KOPT-K1 (cell line): Measurements from ENCODE around the gene TMOD1.
"Not testable (repeated sequence)": the region's sequence is repeated elsewhere in the genome, so short reads cannot be mapped to it uniquely, and the experiment has no call there.

Experiments
- H3K27ac ChIP-seq: fragments of 200-600 bp; sonication (generic); 2 replicates; pipeline ENCODE4 v1.5.1; 2016; ENCODE audit warnings: antibody characterized with exemption, mild to moderate bottlenecking, low read depth, low read length; ENCODE audit not compliant: poor library complexity, severe bottlenecking
- H3K36me3 ChIP-seq: fragments of 200-600 bp; sonication (generic); 2 replicates; pipeline ENCODE4 v1.5.1; 2017; ENCODE audit warnings: antibody characterized with exemption, mild to moderate bottlenecking, low read length, moderate library complexity; ENCODE audit not compliant: insufficient read depth
- H3K9me3 ChIP-seq: fragments of 200-600 bp; sonication (generic); 2 replicates; pipeline ENCODE4 v1.5.1; 2017; ENCODE audit warnings: antibody characterized with exemption, low read length, mild to moderate bottlenecking; ENCODE audit not compliant: insufficient read depth, poor library complexity, severe bottlenecking

Gene TMOD1

DNA sequence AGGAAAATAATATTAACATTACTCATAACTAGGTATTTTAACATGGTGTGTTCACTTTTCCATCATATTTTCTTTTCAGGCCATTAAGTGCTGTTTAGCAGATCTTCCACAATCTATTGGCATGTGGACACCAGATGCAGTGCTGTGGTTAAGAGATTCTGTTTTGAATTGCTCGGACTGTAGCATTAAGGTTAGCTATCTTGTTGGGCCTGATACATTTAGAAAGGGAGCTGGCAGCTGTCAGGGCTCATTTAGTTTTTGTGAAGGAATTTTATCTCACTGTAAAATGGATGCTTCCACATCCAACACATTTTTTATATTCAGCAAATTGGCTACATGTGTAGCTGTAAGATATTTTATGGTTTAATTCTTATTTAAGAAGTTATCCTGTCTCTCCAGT lies 20.7 kb upstream of the TMOD1 start:
- Histone ChIP-seq H3K27ac (no peak overlapping the region), H3K9me3 (peaks cover 4% of the 10 kb centered on the region), H3K36me3 (no peaks in the 10 kb centered on the region)

DNA sequence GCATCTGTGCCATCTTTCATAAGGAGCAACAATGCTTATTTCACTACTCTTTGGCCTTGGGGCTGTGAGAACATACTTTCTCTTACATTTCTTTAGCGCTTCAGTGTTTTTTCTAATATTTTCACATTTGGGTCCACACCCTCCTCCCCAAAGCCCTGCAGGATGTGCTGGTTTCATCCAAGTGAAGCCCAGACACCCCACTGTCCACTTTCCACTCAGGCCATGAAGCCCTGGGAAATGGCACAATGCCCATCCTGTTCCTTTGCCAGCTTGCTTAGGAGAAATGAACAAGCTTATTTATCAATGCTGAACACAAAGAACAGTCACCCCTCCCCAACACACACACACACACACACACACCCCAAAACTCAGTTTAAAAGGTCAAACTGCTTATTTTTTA lies 17.3 kb upstream of the TMOD1 start:
- no peak overlapping the region for H3K27ac ChIP-seq
- peaks cover 9% of the 10 kb centered on the region for H3K9me3 ChIP-seq
- no peaks in the 10 kb centered on the region for H3K36me3 ChIP-seq

DNA sequence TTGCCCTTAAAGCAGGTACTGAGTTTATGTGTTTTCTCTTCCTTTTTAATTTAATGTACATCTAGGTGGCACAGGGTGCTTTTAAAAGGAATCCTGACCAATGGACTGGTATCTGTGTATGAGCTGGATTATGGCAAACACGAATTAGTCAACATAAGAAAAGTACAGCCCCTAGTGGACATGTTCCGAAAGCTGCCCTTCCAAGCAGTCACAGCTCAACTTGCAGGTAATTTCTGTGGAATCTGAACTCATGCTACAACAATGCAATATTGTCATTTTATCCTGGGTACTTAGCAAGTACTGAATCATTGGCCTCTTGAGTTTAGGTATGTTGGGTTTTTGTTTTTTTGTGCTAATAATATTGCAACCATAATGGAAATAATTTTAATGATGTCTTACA lies 14.4 kb upstream of the TMOD1 start:
- Histone ChIP-seq H3K36me3 (no peaks in the 10 kb centered on the region), H3K27ac (no peak overlapping the region)

DNA sequence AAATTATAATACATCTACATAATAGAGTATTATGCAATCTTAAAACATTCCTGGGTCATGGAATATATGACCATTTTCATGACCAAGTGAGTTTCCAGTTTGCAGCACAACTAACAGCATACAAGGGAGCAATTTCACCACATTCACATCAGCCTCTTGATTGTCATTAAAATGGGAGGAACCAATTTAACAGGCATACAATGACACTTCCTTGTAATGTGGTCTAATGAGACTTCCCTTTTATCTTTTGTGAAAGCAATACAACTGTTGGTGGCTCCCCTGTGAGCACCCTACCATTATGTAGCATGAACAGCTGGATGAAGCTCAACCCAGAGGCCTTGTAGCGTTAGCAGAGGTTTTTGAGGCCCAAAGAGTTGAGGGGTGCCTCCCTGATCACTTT lies 13.6 kb upstream of the TMOD1 start:
- H3K27ac ChIP-seq: no peak overlapping the region
- H3K9me3 ChIP-seq: peaks cover 5% of the 10 kb centered on the region
- H3K36me3 ChIP-seq: no peaks in the 10 kb centered on the region

More for the DNA sequence above, 14.4 kb upstream of the TMOD1 start:
- peaks cover 6% of the 10 kb centered on the region for H3K9me3 ChIP-seq

DNA sequence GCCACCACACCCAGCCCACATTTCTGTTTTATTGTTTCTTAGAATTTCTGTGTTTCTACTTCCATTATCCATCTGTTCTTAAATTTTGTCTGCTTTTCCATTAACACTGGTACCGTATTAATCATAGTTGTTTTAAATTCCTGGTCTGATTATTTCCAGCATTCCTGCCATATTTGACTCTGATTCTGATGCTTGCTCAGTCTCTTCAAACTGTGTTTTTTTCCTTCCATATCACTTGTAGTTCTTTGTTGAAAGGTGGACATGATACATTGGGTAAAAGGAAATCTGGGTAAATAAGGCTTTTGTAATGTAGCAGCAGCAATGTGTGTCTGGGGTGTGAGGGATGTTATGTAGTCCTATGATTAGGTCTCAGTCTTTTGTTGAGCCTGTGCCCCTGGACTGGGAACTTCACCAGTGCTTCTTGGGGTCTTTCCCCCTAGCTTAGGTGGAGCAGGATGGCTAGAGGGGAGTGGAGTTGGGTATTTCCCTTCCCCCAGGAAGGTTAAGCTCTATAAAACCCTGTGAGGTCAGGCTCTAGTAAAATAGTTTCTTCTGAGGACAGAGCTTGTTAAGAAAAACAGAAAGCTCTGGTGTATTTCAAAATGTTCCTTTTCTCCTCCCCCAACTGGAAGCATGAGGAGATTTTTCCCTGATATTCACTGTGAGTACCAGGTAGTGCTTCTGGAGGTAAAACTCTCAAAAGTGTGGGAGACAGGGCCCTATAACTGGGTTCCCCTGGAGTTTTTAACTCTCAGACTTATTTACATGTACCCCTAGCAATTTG lies 10.1 kb upstream of the TMOD1 start:
- no peaks in the 10 kb centered on the region for H3K36me3 ChIP-seq
- no peak overlapping the region for H3K27ac ChIP-seq
- H3K9me3 ChIP-seq: peaks cover 5% of the 10 kb centered on the region

DNA sequence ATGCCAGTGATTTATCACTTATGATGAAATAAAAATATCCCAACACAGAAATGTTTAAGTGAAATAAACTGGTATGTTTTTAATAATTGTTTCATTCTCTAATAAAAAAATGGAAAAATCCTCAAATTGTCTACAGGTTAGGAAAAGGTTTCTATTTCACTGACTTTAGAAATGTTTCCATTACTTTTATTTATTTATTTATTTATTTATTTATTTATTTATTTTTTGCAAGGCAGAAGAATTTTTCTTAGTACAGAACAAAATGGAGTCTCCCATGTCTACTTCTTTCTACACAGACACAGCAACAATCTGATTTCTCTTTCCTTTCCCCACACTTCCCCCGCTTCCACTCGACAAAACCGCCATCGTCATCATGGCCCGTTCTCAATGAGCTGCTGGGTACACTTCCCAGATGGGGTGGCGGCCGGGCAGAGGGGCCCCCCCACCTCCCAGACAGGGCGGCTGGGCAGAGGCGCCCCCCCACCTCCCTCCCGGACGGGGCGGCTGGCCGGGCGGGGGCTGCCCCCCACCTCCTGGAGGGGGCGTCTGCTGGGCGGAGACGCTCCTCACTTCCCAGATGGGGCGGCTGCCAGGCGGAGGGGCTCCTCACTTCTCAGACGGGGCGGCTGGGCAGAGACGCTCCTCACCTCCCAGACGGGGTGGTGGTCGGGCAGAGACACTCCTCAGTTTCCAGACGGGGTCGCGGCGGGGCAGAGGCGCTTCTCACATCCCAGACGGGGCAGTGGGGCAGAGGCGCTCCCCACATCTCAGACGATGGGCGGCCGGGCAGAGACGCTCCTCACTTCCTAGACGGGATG lies 3.7 kb upstream of the TMOD1 start:
- not testable (repeated sequence) for H3K36me3 ChIP-seq, H3K9me3 ChIP-seq, H3K27ac ChIP-seq

DNA sequence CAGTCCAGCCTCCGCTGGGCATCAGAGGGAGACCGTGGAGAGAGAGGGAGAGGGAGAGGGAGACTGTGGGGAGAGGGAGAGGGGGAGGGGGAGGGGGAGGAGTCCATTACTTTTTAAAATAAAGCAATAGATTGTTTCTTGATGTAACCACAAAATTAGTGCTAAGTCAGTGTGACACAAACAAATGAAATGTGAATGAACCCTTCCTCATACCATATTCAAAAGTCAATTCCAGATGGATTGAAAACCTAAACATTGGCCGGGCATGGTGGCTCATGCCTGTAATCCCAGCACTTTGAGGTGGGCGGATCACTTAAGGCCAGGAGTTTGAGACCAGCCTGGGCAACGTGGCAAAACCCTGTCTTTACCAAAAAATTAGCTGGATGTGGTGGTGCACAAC lies 2.6 kb upstream of the TMOD1 start:
- not testable (repeated sequence) for H3K27ac ChIP-seq, H3K9me3 ChIP-seq, H3K36me3 ChIP-seq

DNA sequence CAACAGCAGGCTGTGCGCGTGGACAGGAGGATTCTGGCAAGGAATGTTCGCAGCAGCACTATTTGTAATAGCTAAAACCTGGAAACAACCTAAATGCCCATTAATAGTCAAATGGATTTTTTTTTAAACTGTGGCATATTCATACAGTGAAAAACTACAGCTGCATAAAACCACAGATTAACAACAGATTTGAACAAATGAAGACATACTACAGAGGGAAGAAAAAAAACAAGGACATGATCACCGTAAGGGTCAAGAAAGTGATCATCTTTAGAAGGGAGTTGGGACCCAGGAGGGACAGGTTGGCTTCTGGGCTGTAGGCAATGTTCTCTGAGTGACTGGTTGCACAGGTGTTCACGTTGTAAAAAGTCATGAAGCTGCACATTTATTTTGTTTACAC lies 1.2 kb upstream of the TMOD1 start:
- no peaks in the 10 kb centered on the region for H3K9me3 ChIP-seq

DNA sequence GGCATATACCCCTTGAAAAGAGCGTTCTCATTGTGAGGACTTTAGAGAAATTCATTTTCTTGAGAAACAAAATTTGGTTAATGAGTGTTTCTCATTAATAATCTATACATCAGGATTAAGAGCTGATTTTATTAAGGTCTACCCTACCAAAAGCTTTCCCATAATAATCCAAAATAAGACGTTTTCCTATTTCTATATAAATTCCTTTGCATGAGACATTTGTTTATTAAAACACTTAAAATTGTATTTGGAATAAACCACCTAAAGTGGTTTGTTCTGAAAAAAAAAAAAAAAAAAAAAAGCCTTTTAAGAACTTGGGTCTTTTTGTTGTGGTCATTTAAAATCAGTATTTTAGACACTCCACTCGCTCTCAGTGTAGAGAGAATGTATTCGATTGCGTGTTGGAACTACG lies 695 bp upstream of the TMOD1 start:
- Histone ChIP-seq H3K36me3 (no peaks in the 10 kb centered on the region), H3K27ac (no peak overlapping the region), H3K9me3 (no peaks in the 10 kb centered on the region)

More for the DNA sequence above, 1.2 kb upstream of the TMOD1 start:
- Histone ChIP-seq H3K36me3 (no peaks in the 10 kb centered on the region), H3K27ac (no peak overlapping the region)

DNA sequence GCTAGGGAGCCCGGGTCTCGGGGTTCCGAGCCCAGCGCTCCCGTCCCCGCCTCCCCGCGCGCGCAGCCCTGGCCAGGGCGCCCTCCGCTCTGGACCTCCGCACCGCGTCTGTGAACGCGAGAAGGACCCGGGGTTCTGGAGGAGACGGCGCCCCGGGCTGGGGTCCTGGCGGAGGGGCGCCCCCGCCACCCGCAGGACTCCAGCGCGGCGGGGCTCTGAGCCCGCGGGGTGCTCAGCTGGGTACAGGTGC lies 431 bp downstream of the TMOD1 start:
- H3K27ac ChIP-seq: no peak overlapping the region
- no peaks in the 10 kb centered on the region for H3K36me3 ChIP-seq
- no peaks in the 10 kb centered on the region for H3K9me3 ChIP-seq

DNA sequence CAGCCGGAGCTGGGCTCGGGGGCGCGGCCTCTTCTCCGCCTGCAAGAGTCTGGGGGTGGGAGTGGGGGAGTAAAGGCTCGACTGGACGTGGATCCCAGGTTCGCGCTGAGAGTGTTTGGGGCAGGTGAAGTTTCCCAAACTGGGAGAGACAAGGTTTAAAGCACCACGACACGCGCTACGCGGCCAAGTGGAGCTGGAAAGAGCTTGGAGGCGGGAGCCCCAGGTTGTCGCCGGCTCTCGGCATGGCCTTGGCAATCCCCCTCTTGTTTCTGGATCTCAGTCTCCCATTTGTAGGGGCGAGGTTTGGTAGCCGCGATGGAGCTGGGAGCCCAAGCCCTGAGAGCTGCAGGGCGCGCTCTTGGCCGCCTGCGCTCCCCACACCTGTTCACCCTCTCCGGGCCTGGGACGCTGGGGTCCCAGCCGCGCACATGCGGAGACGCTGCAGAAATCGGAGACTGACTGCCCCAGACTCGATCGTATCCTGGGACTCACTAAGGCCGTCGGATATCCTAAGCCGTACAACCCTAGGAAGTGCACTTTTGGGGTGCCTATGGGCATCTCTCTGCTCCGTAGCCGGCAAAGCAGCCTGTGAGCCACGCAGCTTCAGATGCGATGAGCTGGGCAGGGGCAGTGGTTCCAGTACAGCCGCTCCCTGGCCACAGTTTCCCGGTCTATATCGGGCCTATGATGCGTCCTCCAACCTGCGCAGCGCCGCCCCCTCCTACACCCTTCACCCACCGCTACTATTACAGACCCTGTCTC lies 937 bp downstream of the TMOD1 start:
- no peak overlapping the region for H3K27ac ChIP-seq
- H3K9me3 ChIP-seq: no peaks in the 10 kb centered on the region
- H3K36me3 ChIP-seq: no peaks in the 10 kb centered on the region

DNA sequence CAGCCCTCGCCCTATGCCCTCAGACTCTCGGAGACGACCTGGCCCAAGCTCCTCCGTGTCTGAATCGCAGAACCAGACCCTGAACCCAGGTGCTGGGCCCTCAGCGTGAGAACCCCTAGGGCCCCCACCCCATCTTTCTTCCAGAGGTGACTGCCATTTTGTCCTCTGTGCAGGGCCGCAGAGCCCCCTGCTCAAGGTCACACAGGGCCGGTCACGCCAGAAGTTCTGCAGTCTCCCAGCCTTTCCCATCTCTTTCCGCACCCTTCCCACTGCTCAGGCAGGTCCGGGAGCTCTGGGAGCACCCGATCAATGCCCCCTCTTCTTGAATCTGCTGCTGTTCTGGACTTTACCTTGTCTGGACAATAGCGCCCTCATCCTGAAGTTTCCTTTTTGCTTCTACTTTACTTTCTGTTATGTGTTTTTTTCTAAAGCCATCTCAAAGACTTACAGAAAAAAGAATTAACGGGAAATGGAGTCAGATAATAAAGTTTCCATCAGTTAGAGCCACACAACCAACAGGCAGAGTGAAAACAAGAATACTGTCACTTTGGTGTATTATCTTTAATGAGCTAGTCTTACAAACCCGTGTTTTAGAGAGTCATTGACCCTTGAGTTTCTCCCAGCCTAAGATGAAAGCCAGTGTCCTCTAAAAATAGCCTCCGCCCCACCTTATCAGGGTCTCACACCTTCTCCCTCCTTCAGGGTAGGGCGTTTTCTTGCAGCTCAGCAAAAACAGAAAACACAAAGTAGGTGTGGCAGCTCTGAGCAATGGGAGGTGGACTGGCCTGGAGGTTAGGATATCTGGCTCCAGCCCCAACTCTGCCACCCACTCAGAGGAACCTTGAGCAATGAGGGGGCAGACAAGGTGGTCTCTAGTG lies 1.8 kb downstream of the TMOD1 start:
- H3K27ac ChIP-seq: no peak overlapping the region
- no peaks in the 10 kb centered on the region for H3K36me3 ChIP-seq
- no peaks in the 10 kb centered on the region for H3K9me3 ChIP-seq

DNA sequence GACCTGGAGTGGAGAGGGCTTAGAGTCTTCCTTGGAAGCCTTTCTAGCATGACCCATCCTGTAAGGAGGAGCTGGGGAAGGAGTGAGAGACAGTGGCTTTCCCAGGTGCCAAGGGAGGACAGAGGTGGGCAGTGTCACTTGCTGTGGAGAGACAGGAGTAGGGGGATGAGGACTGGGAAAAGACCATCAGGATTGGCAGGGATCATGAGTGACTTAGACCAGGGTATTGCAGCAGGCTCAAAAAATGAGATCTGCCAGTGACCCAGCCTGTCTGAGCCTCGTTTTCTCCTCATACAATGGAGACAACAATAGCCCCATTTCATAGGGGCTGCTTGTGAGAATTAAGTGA lies 2.4 kb downstream of the TMOD1 start:
- H3K9me3 ChIP-seq: no peaks in the 10 kb centered on the region
- no peak overlapping the region for H3K27ac ChIP-seq
- H3K36me3 ChIP-seq: no peaks in the 10 kb centered on the region

DNA sequence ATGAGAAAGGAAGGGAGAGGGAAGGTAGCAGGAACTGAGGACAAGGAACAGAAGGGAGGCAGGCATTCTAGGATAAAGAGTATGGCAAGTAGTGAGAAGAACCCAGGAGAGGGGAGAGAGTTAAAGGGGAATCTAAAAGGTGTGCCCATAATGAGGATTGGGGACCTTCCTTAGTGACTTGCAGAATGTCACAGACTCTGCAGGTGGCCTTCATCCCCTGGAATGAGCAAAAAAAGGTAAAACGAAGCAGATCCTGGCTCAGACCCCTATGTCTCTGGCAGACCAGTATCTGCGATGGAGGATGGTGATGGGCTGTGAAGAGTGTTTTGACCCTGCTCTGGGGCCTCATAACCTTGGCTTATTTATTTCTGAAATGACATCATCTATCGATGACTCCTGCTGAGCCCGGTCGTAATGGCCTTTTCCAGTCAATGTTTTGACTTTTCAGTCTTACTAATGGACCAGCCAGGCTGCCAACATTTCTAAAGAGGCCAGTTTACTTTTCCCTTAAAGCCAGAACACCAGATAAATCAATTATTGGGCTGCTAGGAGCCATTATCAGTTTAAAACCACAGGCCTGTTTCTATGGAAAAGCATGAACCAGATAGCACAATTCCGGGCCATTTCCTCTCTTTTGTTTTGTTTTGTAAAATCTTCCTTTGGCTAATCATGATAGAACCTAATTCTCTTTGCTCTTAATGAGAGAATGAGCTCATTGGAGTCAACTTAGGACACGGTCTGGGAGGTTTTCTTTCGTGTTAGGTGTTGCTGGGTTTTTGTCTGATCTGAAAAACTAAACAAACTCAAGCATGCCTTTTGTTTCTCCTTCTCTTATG lies 3.1 kb downstream of the TMOD1 start:
- Histone ChIP-seq H3K36me3 (no peaks in the 10 kb centered on the region), H3K27ac (no peak overlapping the region), H3K9me3 (no peaks in the 10 kb centered on the region)
